Activated naive CD4-positive, alpha-beta T cell treated with anti-CD3 and anti-CD28 coated beads for 36 hours (primary cell): ENCODE measurements around the gene FBN3. TPM values are rescaled to one million over a fixed set of nuclear protein-coding genes. Genes with fewer than 3 reads are reported as not detected.
"Not testable (repeated sequence)": the region's sequence is repeated elsewhere in the genome, so short reads cannot be mapped to it uniquely, and the experiment has no call there.

Source experiments
- CTCF ChIA-PET: fragments of 350-600 bp; sonication (Branson Sonifier 250); formaldehyde crosslinking; loops from one replicate; lab custom pipeline; 2021; ENCODE audit warnings: antibody characterized with exemption; lab: Charles Lee
- DNase-seq: peaks from one replicate; pipeline ENCODE4 v3.0.0-alpha.2; 2020
- H3K27ac Mint-ChIP-seq: one replicate; pipeline ENCODE4 v1.8.0; 2021; ENCODE audit warnings: mild to moderate bottlenecking, mixed read lengths
- H3K27me3 Mint-ChIP-seq: one replicate; pipeline ENCODE4 v1.8.0; 2021; ENCODE audit warnings: low read depth, mixed read lengths
- H3K36me3 Mint-ChIP-seq: one replicate; pipeline ENCODE4 v1.8.0; 2021; ENCODE audit warnings: low read depth, mixed read lengths
- H3K4me1 Mint-ChIP-seq: one replicate; pipeline ENCODE4 v1.8.0; 2021; ENCODE audit warnings: low read depth, mixed read lengths
- H3K4me3 Mint-ChIP-seq: one replicate; pipeline ENCODE4 v1.8.0; 2021; ENCODE audit warnings: mild to moderate bottlenecking, moderate library complexity, mixed read lengths
- H3K9me3 Mint-ChIP-seq: one replicate; pipeline ENCODE4 v1.8.0; 2021; ENCODE audit warnings: mixed read lengths
- intact Hi-C: fragments of 100-400 bp; cut with micrococcal nuclease; formaldehyde crosslinking; loops from one replicate; pipeline ENCODE4 v1.15.1; 2023
- total RNA-seq, 2 experiments: library from RNA; stranded (reverse); gene quantifications; one replicate each; pipeline ENCODE4 v1.2.3, GENCODE V29; 2021

Gene FBN3
- total RNA-seq, 2 experiments from 2014 or later = not detected

- Mint-ChIP-seq H3K27me3 (peaks cover 12% of the 10 kb centered on the region), H3K4me1 (no peaks in the 10 kb centered on the region), H3K36me3 (no peaks in the 10 kb centered on the region), H3K27ac (no peak overlapping the region), H3K4me3 (no peak overlapping the region), H3K9me3 (no peaks in the 10 kb centered on the region)
- no peak for DNase-seq
- intact Hi-C loops = no loop called here
- CTCF ChIA-PET = interaction anchor here (0.5 kb wide), 1 partner anchor 943 kb away, joined by 4 read pairs; no protein-coding TSS in a partner anchor
These were observed 39.3 kb downstream of the FBN3 start for GRCh38 chr19:8109890-8110662.

GRCh38 chr19:8109455-8109854 is 39.9 kb downstream of the FBN3 start:
- intact Hi-C loops = no loop called here
- no peaks in the 10 kb centered on the region for H3K4me1 Mint-ChIP-seq

GRCh38 chr19:8108560-8109445 is 40.6 kb downstream of the FBN3 start:
- Mint-ChIP-seq H3K4me1 (no peaks in the 10 kb centered on the region), H3K9me3 (no peaks in the 10 kb centered on the region), H3K4me3 (no peak overlapping the region), H3K27ac (no peak overlapping the region), H3K36me3 (no peaks in the 10 kb centered on the region), H3K27me3 (peaks cover 12% of the 10 kb centered on the region)
- DNase-seq = no peak
- intact Hi-C loops = no loop called here
- CTCF ChIA-PET = no interaction called here

More at GRCh38 chr19:8109455-8109854, 39.9 kb downstream of the FBN3 start:
- DNase-seq = no peak
- Mint-ChIP-seq H3K27ac (no peak overlapping the region), H3K36me3 (no peaks in the 10 kb centered on the region), H3K27me3 (peaks cover 12% of the 10 kb centered on the region), H3K4me3 (no peak overlapping the region), H3K9me3 (no peaks in the 10 kb centered on the region)
- CTCF ChIA-PET = no interaction called here

- H3K4me1 Mint-ChIP-seq = no peaks in the 10 kb centered on the region
- intact Hi-C loops = no loop called here
- no peak overlapping the region for H3K27ac Mint-ChIP-seq
- no peaks in the 10 kb centered on the region for H3K9me3 Mint-ChIP-seq
- no peak overlapping the region for H3K4me3 Mint-ChIP-seq
- H3K27me3 Mint-ChIP-seq = peaks cover 14% of the 10 kb centered on the region
- CTCF ChIA-PET = no interaction called here
- no peak for DNase-seq
- no peaks in the 10 kb centered on the region for H3K36me3 Mint-ChIP-seq
These were observed 42.0 kb downstream of the FBN3 start for GRCh38 chr19:8107301-8107903.

GRCh38 chr19:8105471-8105870 is 43.9 kb downstream of the FBN3 start:
- CTCF ChIA-PET = interaction anchor here (0.7 kb wide), 1 partner anchor 476 kb away, joined by 3 read pairs; no protein-coding TSS in a partner anchor
- no peak overlapping the region for H3K4me3 Mint-ChIP-seq

GRCh38 chr19:8101910-8102309 is 47.5 kb downstream of the FBN3 start:
- H3K27me3 Mint-ChIP-seq, H3K4me1 Mint-ChIP-seq, H3K4me3 Mint-ChIP-seq, H3K36me3 Mint-ChIP-seq, DNase-seq, H3K9me3 Mint-ChIP-seq, CTCF ChIA-PET, H3K27ac Mint-ChIP-seq, intact Hi-C loops: not testable (repeated sequence)

More at GRCh38 chr19:8105471-8105870, 43.9 kb downstream of the FBN3 start:
- peaks cover 16% of the 10 kb centered on the region for H3K27me3 Mint-ChIP-seq
- H3K4me1 Mint-ChIP-seq = no peaks in the 10 kb centered on the region
- no peak for DNase-seq
- no peaks in the 10 kb centered on the region for H3K36me3 Mint-ChIP-seq
- H3K27ac Mint-ChIP-seq = no peak overlapping the region
- intact Hi-C loops = no loop called here
- no peaks in the 10 kb centered on the region for H3K9me3 Mint-ChIP-seq

GRCh38 chr19:8101311-8101710 is 48.1 kb downstream of the FBN3 start:
- intact Hi-C loops = no loop called here
- DNase-seq = no peak
- Mint-ChIP-seq H3K27ac (no peak overlapping the region), H3K4me1 (no peaks in the 10 kb centered on the region), H3K27me3 (peaks cover 7% of the 10 kb centered on the region), H3K36me3 (peaks cover 2% of the 10 kb centered on the region), H3K4me3 (no peak overlapping the region), H3K9me3 (peaks cover 5% of the 10 kb centered on the region)
- CTCF ChIA-PET = interaction anchor here (1.2 kb wide), 1 partner anchor 32 kb away, joined by 3 read pairs; no protein-coding TSS in a partner anchor

GRCh38 chr19:8097681-8098567 is 51.5 kb downstream of the FBN3 start:
- intact Hi-C loops = no loop called here
- Mint-ChIP-seq H3K27ac (no peak overlapping the region), H3K9me3 (peaks cover 26% of the 10 kb centered on the region), H3K27me3 (peaks cover 7% of the 10 kb centered on the region), H3K4me1 (no peaks in the 10 kb centered on the region), H3K36me3 (peaks cover 6% of the 10 kb centered on the region), H3K4me3 (no peak overlapping the region)
- CTCF ChIA-PET = no interaction called here
- DNase-seq = no peak

- Mint-ChIP-seq H3K4me1 (no peaks in the 10 kb centered on the region), H3K36me3 (peaks cover 6% of the 10 kb centered on the region), H3K27me3 (peaks cover 4% of the 10 kb centered on the region), H3K4me3 (no peak overlapping the region), H3K9me3 (peaks cover 26% of the 10 kb centered on the region), H3K27ac (no peak overlapping the region)
- CTCF ChIA-PET = no interaction called here
- DNase-seq = no peak
- intact Hi-C loops = no loop called here
These were observed 52.2 kb downstream of the FBN3 start for GRCh38 chr19:8097198-8097597.

GRCh38 chr19:8096071-8096470 is 53.3 kb downstream of the FBN3 start:
- intact Hi-C loops = no loop called here
- DNase-seq = no peak
- peaks cover 2% of the 10 kb centered on the region for H3K27me3 Mint-ChIP-seq
- CTCF ChIA-PET = no interaction called here
- no peak overlapping the region for H3K27ac Mint-ChIP-seq
- peaks cover 6% of the 10 kb centered on the region for H3K36me3 Mint-ChIP-seq
- H3K4me1 Mint-ChIP-seq = no peaks in the 10 kb centered on the region
- no peak overlapping the region for H3K4me3 Mint-ChIP-seq
- H3K9me3 Mint-ChIP-seq = peaks cover 26% of the 10 kb centered on the region

- peaks cover 6% of the 10 kb centered on the region for H3K36me3 Mint-ChIP-seq
- DNase-seq = no peak
- no peak overlapping the region for H3K27ac Mint-ChIP-seq
- intact Hi-C loops = no loop called here
- H3K9me3 Mint-ChIP-seq = peaks cover 26% of the 10 kb centered on the region
- CTCF ChIA-PET = no interaction called here
- no peaks in the 10 kb centered on the region for H3K4me1 Mint-ChIP-seq
- H3K4me3 Mint-ChIP-seq = no peak overlapping the region
- peaks cover 2% of the 10 kb centered on the region for H3K27me3 Mint-ChIP-seq
These were observed 54.0 kb downstream of the FBN3 start for GRCh38 chr19:8095354-8095886.
